Activated CD8-positive, alpha-beta memory T cell treated with anti-CD3 and anti-CD28 coated beads for 24 hours (primary cell): ENCODE results near the gene NAA40.
A peak's percentile ranks its signal among the peaks of the same experiment; 100 is the strongest.
"Not testable (repeated sequence)": the region's sequence is repeated elsewhere in the genome, so short reads cannot be mapped to it uniquely, and the experiment has no call there.

Experiments used
- DNase-seq: peaks from one replicate; pipeline ENCODE4 v3.0.0-alpha.2; 2020

Gene NAA40

GRCh38 chr11:63940786-63941185 is 2.0 kb downstream of the NAA40 start:
- no peak for DNase-seq

GRCh38 chr11:63941901-63942300 is 3.1 kb downstream of the NAA40 start:
- DNase-seq = no peak

DNA sequence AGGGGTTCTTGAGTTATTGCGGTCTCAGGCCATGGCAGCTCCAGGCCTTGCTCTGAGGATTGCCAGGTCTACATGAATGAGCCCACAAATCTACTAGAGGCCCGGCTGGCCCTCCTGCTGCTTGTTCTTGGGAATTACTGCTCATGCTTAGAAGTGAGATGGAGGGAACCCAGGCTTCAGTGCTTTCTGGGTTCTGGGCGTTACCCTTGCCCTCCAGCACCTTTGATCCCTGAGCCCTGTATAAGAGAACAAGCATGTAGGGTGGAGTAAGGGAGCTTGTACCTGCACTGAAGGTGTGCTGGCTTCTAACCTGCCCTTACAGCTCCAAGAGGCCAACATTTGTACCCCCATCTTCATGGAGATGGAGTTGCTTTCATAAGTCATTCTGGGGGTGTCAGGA is 4.0 kb downstream of the NAA40 start:
- DNase-seq = no peak

GRCh38 chr11:63944987-63945386 is 6.2 kb downstream of the NAA40 start:
- DNase-seq = no peak

DNA sequence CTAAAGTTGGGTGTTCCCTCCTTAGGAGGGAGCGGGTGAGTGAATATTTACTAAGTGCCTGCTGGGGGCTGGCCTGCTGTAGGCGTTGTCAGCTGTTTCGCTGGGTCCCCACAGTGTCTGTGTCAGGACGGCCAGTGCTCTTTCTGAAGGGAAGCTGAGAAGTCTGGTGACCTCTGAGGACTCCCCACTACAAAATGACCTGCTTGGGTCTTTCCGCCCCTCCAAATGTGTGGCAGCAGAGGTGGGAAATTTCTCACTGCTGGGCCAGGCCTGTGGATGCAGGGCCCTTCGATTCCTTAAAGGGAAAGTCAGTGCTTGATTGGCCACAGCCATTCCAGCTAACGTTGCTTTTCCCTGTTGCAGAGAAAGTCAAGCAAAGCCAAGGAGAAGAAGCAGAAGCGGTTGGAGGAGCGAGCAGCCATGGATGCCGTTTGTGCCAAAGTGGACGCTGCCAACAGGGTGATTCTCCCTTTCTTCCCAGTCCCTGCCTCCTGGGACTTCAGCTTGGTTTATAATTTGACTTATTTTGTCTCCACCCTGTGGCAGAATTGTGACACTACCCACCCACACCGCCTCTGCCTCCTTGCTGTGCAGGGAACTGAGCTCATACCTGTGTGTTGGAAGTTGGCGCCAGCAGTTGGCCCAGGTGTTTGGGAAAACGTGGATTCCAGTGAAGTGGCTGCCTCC is 6.8 kb downstream of the NAA40 start:
- DNase-seq = peak; percentile 73

- DNase-seq = peak; percentile 69
Observed at GRCh38 chr11:63951779-63952536, 13.2 kb downstream of the NAA40 start.

DNA sequence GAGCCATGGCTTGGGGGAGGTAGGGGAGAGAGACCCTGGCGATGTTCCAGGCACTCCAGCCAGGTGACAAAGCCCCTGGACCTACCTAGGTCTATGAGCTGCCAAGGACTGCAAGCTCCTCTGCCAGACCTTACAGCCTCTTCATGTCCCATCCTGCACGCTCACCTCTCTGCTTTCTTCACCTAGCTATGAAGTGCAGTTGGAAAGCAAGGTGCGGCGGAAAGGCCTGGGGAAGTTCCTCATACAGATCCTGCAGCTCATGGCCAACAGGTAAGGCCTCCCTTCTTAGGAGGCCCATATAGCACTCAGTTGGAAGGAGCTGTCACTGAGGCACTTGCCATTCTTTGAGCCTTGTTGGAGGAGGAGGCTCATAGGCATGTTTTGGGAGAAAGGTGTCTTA is 13.8 kb downstream of the NAA40 start:
- no peak for DNase-seq

GRCh38 chr11:63958008-63958407 is 19.2 kb downstream of the NAA40 start:
- DNase-seq = no peak

- DNase-seq = no peak
Observed at GRCh38 chr11:63961608-63962412, 23.0 kb downstream of the NAA40 start.

GRCh38 chr11:63963895-63964294 is 25.1 kb downstream of the NAA40 start:
- not testable (repeated sequence) for DNase-seq

DNA sequence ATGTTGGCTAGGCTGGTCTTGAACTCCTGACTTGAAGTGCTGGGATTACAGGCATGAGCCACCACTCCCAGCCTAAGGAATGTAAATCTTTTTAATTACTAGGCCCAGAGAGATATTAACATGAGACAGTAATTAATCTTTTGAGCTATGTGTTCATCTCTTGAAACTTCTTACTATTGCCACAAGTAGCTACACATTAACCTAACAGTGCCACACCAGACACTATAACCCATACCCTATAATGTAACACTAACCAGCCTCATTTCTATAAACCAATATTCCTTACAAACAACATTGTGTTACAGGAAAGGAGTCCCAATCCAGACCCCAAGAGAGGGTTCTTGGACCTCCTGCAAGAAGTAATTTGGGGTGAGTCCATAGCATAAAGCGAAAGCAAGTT is 27.6 kb downstream of the NAA40 start:
- no peak for DNase-seq

GRCh38 chr11:63969461-63969860 is 30.7 kb downstream of the NAA40 start:
- DNase-seq = no peak

GRCh38 chr11:63970902-63971301 is 32.1 kb downstream of the NAA40 start:
- DNase-seq = no peak

- DNase-seq = not testable (repeated sequence)
Observed at GRCh38 chr11:63973912-63974258, 35.1 kb downstream of the NAA40 start.

DNA sequence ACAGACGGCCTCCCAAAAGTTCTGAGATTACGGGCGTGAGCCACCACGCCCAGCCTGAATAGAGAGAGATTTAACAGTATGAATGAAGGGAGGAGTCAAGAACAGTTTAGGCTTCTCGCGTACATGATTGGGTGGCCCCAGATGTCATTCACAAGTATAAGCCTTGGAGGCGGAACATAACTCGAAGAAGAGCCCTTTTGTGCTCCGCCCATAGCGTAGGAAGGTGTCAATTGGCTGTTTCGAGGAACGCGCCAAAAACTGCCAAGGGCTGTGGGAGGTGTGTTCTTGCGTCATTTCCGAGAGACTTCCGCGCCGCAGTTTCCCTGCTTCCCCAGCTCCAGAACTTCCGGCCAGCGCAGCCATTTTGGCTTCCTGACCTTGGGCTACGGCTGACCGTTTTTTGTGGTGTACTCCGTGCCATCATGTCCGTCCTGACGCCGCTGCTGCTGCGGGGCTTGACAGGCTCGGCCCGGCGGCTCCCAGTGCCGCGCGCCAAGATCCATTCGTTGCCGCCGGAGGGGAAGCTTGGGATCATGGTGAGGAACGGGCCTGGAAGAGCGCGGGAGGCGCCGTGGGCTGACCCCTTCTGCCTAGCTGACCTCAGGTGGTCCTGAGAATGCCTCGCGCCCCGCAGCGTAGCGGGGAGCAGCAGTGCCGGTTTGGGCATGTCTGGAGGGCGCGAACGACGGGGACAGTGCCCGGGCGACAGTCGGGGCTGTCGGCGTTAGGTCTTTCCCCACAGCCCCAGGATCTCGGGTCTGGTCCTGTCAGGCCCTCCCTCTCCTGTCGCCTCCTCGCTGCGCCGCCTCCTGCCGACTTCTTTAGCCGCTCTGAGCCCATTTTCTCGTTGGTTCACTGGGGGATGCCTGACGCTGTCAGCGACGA is 35.7 kb downstream of the NAA40 start, which contains the start of gene COX8A:
Gene COX8A, plus strand, starts transcription at position 362 of the 885 bp plus-strand sequence. Its CDS starts 61 bp downstream, at position 423.
- DNase-seq = peak; percentile 93

- no peak for DNase-seq
Observed at GRCh38 chr11:63978551-63979239, 39.9 kb downstream of the NAA40 start.

- DNase-seq = no peak
Observed at GRCh38 chr11:63979426-63979825, 40.6 kb downstream of the NAA40 start.

DNA sequence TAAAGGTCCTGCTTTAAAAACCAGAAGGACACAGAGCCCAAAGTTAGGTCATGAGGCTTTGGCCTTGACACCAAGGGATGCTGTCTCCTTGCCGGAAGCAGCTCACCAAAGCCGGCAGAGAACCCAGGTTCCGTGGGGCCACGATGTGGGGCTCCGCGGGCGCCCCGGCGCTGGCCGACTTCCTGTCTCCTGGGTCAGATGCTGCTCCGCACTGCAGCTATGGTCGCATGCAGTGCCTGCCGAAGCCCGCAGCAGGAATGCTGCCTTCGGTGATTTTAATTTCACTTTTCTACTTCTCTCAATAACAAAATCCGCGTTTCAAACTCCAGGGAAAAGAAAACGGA is 47.0 kb downstream of the NAA40 start:
- DNase-seq = peak; percentile 85

DNA sequence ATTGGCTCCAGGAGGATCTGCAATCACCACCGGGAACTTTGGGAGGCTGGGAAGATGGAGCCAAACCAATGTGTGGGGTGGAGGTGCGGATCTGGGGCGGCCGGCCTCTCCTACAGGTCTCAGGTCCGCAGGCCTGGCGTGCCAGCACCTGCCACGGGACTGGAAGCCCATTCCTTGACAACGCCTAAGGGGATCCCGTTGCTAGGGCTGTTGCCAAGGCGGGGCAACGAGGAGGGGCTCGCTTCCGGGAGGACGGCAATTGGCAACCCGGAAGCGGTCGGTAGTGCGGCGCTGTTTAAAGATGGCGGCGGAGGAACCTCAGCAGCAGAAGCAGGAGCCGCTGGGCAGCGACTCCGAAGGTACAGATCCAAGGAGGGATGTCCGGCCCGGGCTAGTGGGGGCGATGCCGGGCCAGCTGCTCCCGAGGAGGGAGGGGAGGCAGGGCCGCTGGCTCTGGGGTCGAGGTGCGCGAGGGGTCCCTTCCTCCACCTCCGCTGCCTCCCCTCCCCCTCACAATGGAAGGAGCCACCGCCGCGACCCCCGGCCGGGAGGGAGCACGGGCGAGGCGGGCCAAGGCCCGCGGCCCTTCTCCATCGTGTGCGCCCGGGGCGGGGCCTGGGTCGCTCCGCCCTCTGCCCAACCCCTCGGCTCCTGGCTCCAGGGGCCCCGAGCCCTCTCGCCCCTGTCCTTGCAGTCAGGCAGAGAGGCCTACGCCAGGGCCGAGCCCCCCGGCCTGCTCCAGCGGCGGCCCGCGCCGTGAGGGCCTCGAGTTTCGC is 47.5 kb downstream of the NAA40 start, which contains the start of gene OTUB1:
Gene OTUB1, plus strand, starts transcription at position 283 of the 776 bp plus-strand sequence. Its CDS starts 19 bp downstream, at position 302.
- DNase-seq = peak; percentile 91

GRCh38 chr11:63986932-63987513 is 48.2 kb downstream of the NAA40 start:
- DNase-seq = no peak

GRCh38 chr11:63991558-63991957 is 52.8 kb downstream of the NAA40 start:
- DNase-seq = no peak
